Measurements from ENCODE around the gene FAM53A. TPM values are rescaled to one million over a fixed set of nuclear protein-coding genes. Genes with fewer than 3 reads are reported as not detected.

The FAM53A gene
- total and polyA plus RNA-seq, 10 of the 15 experiments (the other 5 are each of a cell fraction or from before 2014, with no cell fraction given): 0.02 to 0.87 (median 0.38) TPM; not detected in 2

GRCh38 chr4:1722551-1723118, 38.5 kb upstream of the FAM53A start (continued):
- TF ChIP-seq PRDM15 (CRISPR knock-in tag; IDR thresholded peaks at IDR 0.05): no peak
- TF ChIP-seq HDAC2 (IDR thresholded peaks at IDR 0.05): no peak
- no peak for TF ChIP-seq E2F4 (IDR thresholded peaks at IDR 0.05; ENCODE audit: low read depth, low read length)
- no peak for TF ChIP-seq CHD1 (IDR thresholded peaks at IDR 0.05; ENCODE audit: low read depth, low read length)
- TF ChIP-seq ZNF207 (IDR thresholded peaks at IDR 0.05; ENCODE audit: borderline replicate concordance): no peak
- TF ChIP-seq ATF3 (IDR thresholded peaks at IDR 0.05; ENCODE audit: borderline replicate concordance, extremely low read depth, low read depth, low read length): no peak
- no peak for TF ChIP-seq ELK1 (IDR thresholded peaks at IDR 0.05; ENCODE audit: low read depth, low read length)
- TF ChIP-seq YY1 (IDR thresholded peaks at IDR 0.05; ENCODE audit: low read depth, low read length): no peak
- no peak for TF ChIP-seq NRF1 (conservative IDR thresholded peaks at IDR 0.05; ENCODE audit: low read depth, low read length)
- TF ChIP-seq SPI1 (IDR thresholded peaks at IDR 0.05; ENCODE audit: borderline replicate concordance, insufficient read depth, low read depth, low read length): no peak

Data from GM12878 (cell line).